GM23338 (cell line): ENCODE data around the gene NCAPH2. TPM values are rescaled to one million over a fixed set of nuclear protein-coding genes. Genes with fewer than 3 reads are reported as not detected.

ENCODE experiments used
- ATAC-seq: fragments of 200-7000 bp; cut with Tn5 transposase; 3 replicates; pipeline ENCODE4 v1.9.1; 2020
- DNase-seq: peaks from one replicate; pipeline ENCODE4 v3.0.0-alpha.2; 2015; ENCODE audit warnings: low spot score
- H2AFZ ChIP-seq: fragments of 200-600 bp; sonication (generic); 2 replicates; pipeline ENCODE4 v1.8.0; 2016; ENCODE audit warnings: antibody characterized with exemption, mild to moderate bottlenecking, moderate library complexity
- H3F3A ChIP-seq: fragments of 200-600 bp; sonication (generic); replicated peaks from 2 replicates; pipeline ENCODE4 v1.8.0; 2017; ENCODE audit warnings: antibody characterized with exemption, mixed run types, low read depth
- H3K27ac ChIP-seq: fragments of 200-600 bp; sonication (generic); 2 replicates; pipeline ENCODE4 v1.6.1; 2016; ENCODE audit warnings: low read depth
- H3K27me3 ChIP-seq: fragments of 200-600 bp; sonication (generic); 2 replicates; pipeline ENCODE4 v1.8.0; 2016; ENCODE audit warnings: mild to moderate bottlenecking, mixed run types, moderate library complexity; ENCODE audit not compliant: insufficient read depth
- H3K36me3 ChIP-seq: fragments of 200-600 bp; sonication (generic); 2 replicates; pipeline ENCODE4 v1.8.0; 2016; ENCODE audit warnings: mild to moderate bottlenecking; ENCODE audit not compliant: insufficient read depth
- H3K4me1 ChIP-seq: fragments of 200-600 bp; sonication (generic); 2 replicates; pipeline ENCODE4 v1.8.0; 2016; ENCODE audit warnings: mild to moderate bottlenecking, moderate library complexity; ENCODE audit not compliant: insufficient read depth
- H3K4me2 ChIP-seq: fragments of 200-600 bp; sonication (generic); 2 replicates; pipeline ENCODE4 v1.7.1; 2017; ENCODE audit warnings: mixed run types
- H3K4me3 ChIP-seq: fragments of 200-600 bp; sonication (generic); 2 replicates; pipeline ENCODE4 v1.6.1; 2016; ENCODE audit warnings: mixed run types
- H3K79me2 ChIP-seq: fragments of 200-600 bp; sonication (generic); replicated peaks from 2 replicates; pipeline ENCODE4 v1.8.0; 2017; ENCODE audit warnings: mild to moderate bottlenecking; ENCODE audit not compliant: insufficient read depth
- H3K9me2 ChIP-seq: fragments of 200-600 bp; sonication (generic); 2 replicates; pipeline ENCODE4 v1.8.0; 2017; ENCODE audit not compliant: insufficient read depth
- H4K20me1 ChIP-seq: fragments of 200-600 bp; sonication (generic); replicated peaks from 2 replicates; pipeline ENCODE4 v1.8.0; 2017; ENCODE audit warnings: mild to moderate bottlenecking; ENCODE audit not compliant: insufficient read depth
- H3K27ac Mint-ChIP-seq: 2 replicates; pipeline ENCODE4 v1.8.0; 2020; ENCODE audit warnings: inconsistent platforms, mild to moderate bottlenecking, moderate library complexity, mixed read lengths
- H3K27me3 Mint-ChIP-seq: 3 replicates; pipeline ENCODE4 v1.8.0; 2022; ENCODE audit warnings: low read depth, mild to moderate bottlenecking, moderate library complexity, mixed read lengths, inconsistent platforms; ENCODE audit not compliant: insufficient read depth, poor library complexity
- H3K36me3 Mint-ChIP-seq: 3 replicates; pipeline ENCODE4 v1.8.0; 2021; ENCODE audit warnings: low read depth, mild to moderate bottlenecking, inconsistent platforms, moderate library complexity, mixed read lengths
- H3K4me1 Mint-ChIP-seq: 3 replicates; pipeline ENCODE4 v1.8.0; 2020; ENCODE audit warnings: mild to moderate bottlenecking, inconsistent platforms, mixed read lengths
- H3K4me3 Mint-ChIP-seq: 3 replicates; pipeline ENCODE4 v1.8.0; 2021; ENCODE audit warnings: moderate library complexity, mild to moderate bottlenecking, inconsistent platforms, mixed read lengths
- H3K9me3 Mint-ChIP-seq: 3 replicates; pipeline ENCODE4 v1.8.0; 2020; ENCODE audit warnings: moderate library complexity, mild to moderate bottlenecking, inconsistent platforms, mixed read lengths
- ZNF114 ChIP-seq: fragments of 250-450 bp; sonication (Bioruptor Pico); IDR thresholded peaks from 2 replicates; pipeline ENCODE4 v1.5.0; 2020; ENCODE audit warnings: mild to moderate bottlenecking, moderate library complexity
- polyA plus RNA-seq: library from polyadenylated mRNA; unstranded; fragments of >200 nt; fragmentation: Nextera tagmentation; extraction: Ambion mirVana; gene quantifications from 2 replicates; pipeline ENCODE4 v1.2.1, GENCODE V29; 2016
- total RNA-seq: library from RNA; depleted of rRNA; stranded (reverse); fragments of >200 nt; shearing (Covaris generic); gene quantifications from 2 replicates; pipeline ENCODE4 v1.2.3, GENCODE V29; 2014
- TF ChIP-seq, protein P1 (sequence below): IDR thresholded peaks from 2 replicates; pipeline ENCODE4 v1.6.1; 2016; ENCODE audit warnings: antibody characterized with exemption
- TF ChIP-seq, protein P2 (sequence below): IDR thresholded peaks from one replicate; pipeline ENCODE4 v1.6.1; 2018; ENCODE audit warnings: antibody characterized with exemption; ENCODE audit not compliant: unreplicated experiment
- TF ChIP-seq, protein P3 (sequence below): fragments of 250-450 bp; sonication (Bioruptor Pico); IDR thresholded peaks from 2 replicates; pipeline ENCODE4 v1.5.0; 2020; ENCODE audit warnings: mild to moderate bottlenecking, moderate library complexity

Gene NCAPH2
- total and polyA plus RNA-seq, 2 experiments from 2014 or later: 52.2 to 76.1 TPM

DNA sequence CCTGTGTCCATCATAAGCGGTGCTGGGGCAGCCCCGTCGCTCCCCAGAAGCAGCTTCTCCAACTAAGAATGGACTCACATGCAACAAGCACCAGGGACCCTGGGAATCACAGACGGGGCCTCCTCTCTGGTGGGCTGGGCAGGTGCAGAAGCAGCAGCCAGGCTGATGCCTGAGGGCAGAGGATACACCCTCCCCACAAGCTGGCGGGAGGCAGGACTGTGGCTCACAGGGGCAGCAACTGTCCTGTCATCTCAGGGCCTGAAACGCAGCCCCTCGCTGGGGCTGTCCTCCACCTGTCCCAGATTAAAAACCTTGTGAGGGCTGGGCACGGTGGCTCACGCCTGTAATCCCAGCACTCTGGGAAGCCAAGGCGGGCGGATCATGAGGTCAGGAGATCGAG, 30.1 kb upstream of the NCAPH2 start:
- Mint-ChIP-seq H3K27ac (no peak overlapping the region), H3K27me3 (peaks cover 44% of the 10 kb centered on the region)
- DNase-seq: no peak

More for the DNA sequence above, 30.1 kb upstream of the NCAPH2 start:
- no peak overlapping the region for H3K4me3 Mint-ChIP-seq
- peaks cover 25% of the 10 kb centered on the region for H3K4me1 Mint-ChIP-seq
- Histone ChIP-seq H3F3A (no peaks in the 10 kb centered on the region), H3K9me2 (no peaks in the 10 kb centered on the region), H3K27me3 (peaks cover 23% of the 10 kb centered on the region), H3K4me3 (no peak overlapping the region), H2AFZ (no peak overlapping the region), H3K27ac (no peak overlapping the region), H3K4me2 (no peak overlapping the region), H3K36me3 (no peaks in the 10 kb centered on the region), H3K79me2 (peaks cover 13% of the 10 kb centered on the region), H3K4me1 (peaks cover 11% of the 10 kb centered on the region), H4K20me1 (peaks cover 13% of the 10 kb centered on the region)
- H3K9me3 Mint-ChIP-seq: no peaks in the 10 kb centered on the region; the same call in 2 of the 3 replicates
- TF ChIP-seq ZNF114 (CRISPR knock-in tag): no peak
- TF ChIP-seq, protein P1, sequence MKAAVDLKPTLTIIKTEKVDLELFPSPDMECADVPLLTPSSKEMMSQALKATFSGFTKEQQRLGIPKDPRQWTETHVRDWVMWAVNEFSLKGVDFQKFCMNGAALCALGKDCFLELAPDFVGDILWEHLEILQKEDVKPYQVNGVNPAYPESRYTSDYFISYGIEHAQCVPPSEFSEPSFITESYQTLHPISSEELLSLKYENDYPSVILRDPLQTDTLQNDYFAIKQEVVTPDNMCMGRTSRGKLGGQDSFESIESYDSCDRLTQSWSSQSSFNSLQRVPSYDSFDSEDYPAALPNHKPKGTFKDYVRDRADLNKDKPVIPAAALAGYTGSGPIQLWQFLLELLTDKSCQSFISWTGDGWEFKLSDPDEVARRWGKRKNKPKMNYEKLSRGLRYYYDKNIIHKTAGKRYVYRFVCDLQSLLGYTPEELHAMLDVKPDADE: no peak
- TF ChIP-seq, protein P2, sequence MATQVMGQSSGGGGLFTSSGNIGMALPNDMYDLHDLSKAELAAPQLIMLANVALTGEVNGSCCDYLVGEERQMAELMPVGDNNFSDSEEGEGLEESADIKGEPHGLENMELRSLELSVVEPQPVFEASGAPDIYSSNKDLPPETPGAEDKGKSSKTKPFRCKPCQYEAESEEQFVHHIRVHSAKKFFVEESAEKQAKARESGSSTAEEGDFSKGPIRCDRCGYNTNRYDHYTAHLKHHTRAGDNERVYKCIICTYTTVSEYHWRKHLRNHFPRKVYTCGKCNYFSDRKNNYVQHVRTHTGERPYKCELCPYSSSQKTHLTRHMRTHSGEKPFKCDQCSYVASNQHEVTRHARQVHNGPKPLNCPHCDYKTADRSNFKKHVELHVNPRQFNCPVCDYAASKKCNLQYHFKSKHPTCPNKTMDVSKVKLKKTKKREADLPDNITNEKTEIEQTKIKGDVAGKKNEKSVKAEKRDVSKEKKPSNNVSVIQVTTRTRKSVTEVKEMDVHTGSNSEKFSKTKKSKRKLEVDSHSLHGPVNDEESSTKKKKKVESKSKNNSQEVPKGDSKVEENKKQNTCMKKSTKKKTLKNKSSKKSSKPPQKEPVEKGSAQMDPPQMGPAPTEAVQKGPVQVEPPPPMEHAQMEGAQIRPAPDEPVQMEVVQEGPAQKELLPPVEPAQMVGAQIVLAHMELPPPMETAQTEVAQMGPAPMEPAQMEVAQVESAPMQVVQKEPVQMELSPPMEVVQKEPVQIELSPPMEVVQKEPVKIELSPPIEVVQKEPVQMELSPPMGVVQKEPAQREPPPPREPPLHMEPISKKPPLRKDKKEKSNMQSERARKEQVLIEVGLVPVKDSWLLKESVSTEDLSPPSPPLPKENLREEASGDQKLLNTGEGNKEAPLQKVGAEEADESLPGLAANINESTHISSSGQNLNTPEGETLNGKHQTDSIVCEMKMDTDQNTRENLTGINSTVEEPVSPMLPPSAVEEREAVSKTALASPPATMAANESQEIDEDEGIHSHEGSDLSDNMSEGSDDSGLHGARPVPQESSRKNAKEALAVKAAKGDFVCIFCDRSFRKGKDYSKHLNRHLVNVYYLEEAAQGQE: no peak
- TF ChIP-seq, protein P3, sequence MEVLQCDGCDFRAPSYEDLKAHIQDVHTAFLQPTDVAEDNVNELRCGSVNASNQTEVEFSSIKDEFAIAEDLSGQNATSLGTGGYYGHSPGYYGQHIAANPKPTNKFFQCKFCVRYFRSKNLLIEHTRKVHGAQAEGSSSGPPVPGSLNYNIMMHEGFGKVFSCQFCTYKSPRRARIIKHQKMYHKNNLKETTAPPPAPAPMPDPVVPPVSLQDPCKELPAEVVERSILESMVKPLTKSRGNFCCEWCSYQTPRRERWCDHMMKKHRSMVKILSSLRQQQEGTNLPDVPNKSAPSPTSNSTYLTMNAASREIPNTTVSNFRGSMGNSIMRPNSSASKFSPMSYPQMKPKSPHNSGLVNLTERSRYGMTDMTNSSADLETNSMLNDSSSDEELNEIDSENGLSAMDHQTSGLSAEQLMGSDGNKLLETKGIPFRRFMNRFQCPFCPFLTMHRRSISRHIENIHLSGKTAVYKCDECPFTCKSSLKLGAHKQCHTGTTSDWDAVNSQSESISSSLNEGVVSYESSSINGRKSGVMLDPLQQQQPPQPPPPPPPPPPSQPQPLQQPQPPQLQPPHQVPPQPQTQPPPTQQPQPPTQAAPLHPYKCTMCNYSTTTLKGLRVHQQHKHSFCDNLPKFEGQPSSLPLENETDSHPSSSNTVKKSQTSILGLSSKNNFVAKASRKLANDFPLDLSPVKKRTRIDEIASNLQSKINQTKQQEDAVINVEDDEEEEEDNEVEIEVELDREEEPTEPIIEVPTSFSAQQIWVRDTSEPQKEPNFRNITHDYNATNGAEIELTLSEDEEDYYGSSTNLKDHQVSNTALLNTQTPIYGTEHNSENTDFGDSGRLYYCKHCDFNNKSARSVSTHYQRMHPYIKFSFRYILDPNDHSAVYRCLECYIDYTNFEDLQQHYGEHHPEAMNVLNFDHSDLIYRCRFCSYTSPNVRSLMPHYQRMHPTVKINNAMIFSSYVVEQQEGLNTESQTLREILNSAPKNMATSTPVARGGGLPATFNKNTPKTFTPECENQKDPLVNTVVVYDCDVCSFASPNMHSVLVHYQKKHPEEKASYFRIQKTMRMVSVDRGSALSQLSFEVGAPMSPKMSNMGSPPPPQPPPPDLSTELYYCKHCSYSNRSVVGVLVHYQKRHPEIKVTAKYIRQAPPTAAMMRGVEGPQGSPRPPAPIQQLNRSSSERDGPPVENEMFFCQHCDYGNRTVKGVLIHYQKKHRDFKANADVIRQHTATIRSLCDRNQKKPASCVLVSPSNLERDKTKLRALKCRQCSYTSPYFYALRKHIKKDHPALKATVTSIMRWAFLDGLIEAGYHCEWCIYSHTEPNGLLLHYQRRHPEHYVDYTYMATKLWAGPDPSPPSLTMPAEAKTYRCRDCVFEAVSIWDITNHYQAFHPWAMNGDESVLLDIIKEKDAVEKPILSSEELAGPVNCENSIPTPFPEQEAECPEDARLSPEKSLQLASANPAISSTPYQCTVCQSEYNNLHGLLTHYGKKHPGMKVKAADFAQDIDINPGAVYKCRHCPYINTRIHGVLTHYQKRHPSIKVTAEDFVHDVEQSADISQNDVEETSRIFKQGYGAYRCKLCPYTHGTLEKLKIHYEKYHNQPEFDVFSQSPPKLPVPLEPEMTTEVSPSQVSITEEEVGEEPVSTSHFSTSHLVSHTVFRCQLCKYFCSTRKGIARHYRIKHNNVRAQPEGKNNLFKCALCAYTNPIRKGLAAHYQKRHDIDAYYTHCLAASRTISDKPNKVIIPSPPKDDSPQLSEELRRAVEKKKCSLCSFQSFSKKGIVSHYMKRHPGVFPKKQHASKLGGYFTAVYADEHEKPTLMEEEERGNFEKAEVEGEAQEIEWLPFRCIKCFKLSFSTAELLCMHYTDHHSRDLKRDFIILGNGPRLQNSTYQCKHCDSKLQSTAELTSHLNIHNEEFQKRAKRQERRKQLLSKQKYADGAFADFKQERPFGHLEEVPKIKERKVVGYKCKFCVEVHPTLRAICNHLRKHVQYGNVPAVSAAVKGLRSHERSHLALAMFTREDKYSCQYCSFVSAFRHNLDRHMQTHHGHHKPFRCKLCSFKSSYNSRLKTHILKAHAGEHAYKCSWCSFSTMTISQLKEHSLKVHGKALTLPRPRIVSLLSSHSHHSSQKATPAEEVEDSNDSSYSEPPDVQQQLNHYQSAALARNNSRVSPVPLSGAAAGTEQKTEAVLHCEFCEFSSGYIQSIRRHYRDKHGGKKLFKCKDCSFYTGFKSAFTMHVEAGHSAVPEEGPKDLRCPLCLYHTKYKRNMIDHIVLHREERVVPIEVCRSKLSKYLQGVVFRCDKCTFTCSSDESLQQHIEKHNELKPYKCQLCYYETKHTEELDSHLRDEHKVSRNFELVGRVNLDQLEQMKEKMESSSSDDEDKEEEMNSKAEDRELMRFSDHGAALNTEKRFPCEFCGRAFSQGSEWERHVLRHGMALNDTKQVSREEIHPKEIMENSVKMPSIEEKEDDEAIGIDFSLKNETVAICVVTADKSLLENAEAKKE: no peak
- no peak for ATAC-seq
- 0 out of 3 replicates have a peak, but pooled peaks cover under 1% of the 10 kb centered on the region for H3K36me3 Mint-ChIP-seq
